Vagina (tissue), 2 donors: ENCODE results near the gene NEDD9.

Experiments used
- CTCF ChIP-seq, 3 experiments: fragments of 450-650 bp in 2 of 3; fragments of 200-600 bp in 1 of 3; sonication (generic) in 1 of 3; IDR thresholded peaks; one replicate each; pipeline ENCODE4 v1.5.1; 2017 to 2019; ENCODE audit warnings: antibody characterized with exemption in 3 of 3, mild to moderate bottlenecking in 2 of 3, moderate library complexity in 2 of 3
- POLR2A ChIP-seq, 2 donors: fragments of 450-650 bp; IDR thresholded peaks; one replicate each; pipeline ENCODE4 v1.6.1; 2017; ENCODE audit warnings: antibody characterized with exemption in 2 of 2, mild to moderate bottlenecking in 2 of 2, moderate library complexity in 2 of 2
- POLR2AphosphoS5 ChIP-seq, 2 donors: sonication (generic); formaldehyde crosslinking; IDR thresholded peaks; one replicate each; pipeline ENCODE4 v1.9.0; 2017; ENCODE audit warnings: antibody characterized with exemption in 2 of 2, mild to moderate bottlenecking in 2 of 2, low read depth in 1 of 2; ENCODE audit not compliant: insufficient read depth in 1 of 2

GRCh38 chr6:11244387-11245126 is 12.1 kb upstream of the NEDD9 start:
- TF ChIP-seq CTCF (IDR thresholded peaks at IDR 0.05) (no peak), POLR2A (IDR thresholded peaks at IDR 0.05) (no peak), POLR2AphosphoS5 (IDR thresholded peaks at IDR 0.05; ENCODE audit: insufficient read depth in 1 of 2, low read depth in 1 of 2) (no peak)
